IPS-15b (cell line): ENCODE measurements around the gene EDC4.

Experiments used
- H3K27me3 ChIP-seq: one replicate; pipeline ENCODE4 v1.6.1; 2013; ENCODE audit warnings: low read length; ENCODE audit not compliant: control insufficient read depth, insufficient read depth
- H3K36me3 ChIP-seq: one replicate; pipeline ENCODE4 v1.6.1; 2013; ENCODE audit warnings: low read length; ENCODE audit not compliant: control insufficient read depth, insufficient read depth
- H3K4me1 ChIP-seq: one replicate; pipeline ENCODE4 v1.6.1; 2013; ENCODE audit warnings: mild to moderate bottlenecking, low read length; ENCODE audit not compliant: control insufficient read depth, insufficient read depth
- H3K4me3 ChIP-seq: one replicate; pipeline ENCODE4 v1.5.1; 2013; ENCODE audit warnings: low read depth, low read length
- H3K9ac ChIP-seq: one replicate; pipeline ENCODE4 v1.6.1; 2013; ENCODE audit warnings: low read depth, mild to moderate bottlenecking, low read length
- H3K9me3 ChIP-seq: one replicate; pipeline ENCODE4 v1.6.1; 2013; ENCODE audit warnings: mild to moderate bottlenecking, low read length; ENCODE audit not compliant: control insufficient read depth, insufficient read depth

EDC4 gene

GRCh38 chr16:67930678-67931211 is 57.9 kb downstream of the EDC4 start:
- H3K4me3 ChIP-seq: no peak overlapping the region
- no peak overlapping the region for H3K9ac ChIP-seq
- no peaks in the 10 kb centered on the region for H3K27me3 ChIP-seq
- peaks cover 21% of the 10 kb centered on the region for H3K36me3 ChIP-seq
- no peaks in the 10 kb centered on the region for H3K9me3 ChIP-seq
- peaks cover 4% of the 10 kb centered on the region for H3K4me1 ChIP-seq
